Glutamatergic neuron (in vitro differentiated cells): ENCODE results near the gene UBAC2. TPM values are rescaled to one million over a fixed set of nuclear protein-coding genes. Genes with fewer than 3 reads are reported as not detected.

Experiments used
- DNase-seq: peaks from one replicate; pipeline ENCODE4 v3.0.0; 2022
- H3K27ac Mint-ChIP-seq: one replicate; pipeline ENCODE4 v1.8.0; 2020; ENCODE audit warnings: mild to moderate bottlenecking, mixed read lengths, inconsistent platforms; ENCODE audit not compliant: unreplicated experiment
- H3K27me3 Mint-ChIP-seq: one replicate; pipeline ENCODE4 v1.8.0; 2020; ENCODE audit warnings: mild to moderate bottlenecking, moderate library complexity, mixed read lengths, inconsistent platforms; ENCODE audit not compliant: unreplicated experiment
- H3K36me3 Mint-ChIP-seq: one replicate; pipeline ENCODE4 v1.8.0; 2020; ENCODE audit warnings: mild to moderate bottlenecking, mixed read lengths, inconsistent platforms; ENCODE audit not compliant: unreplicated experiment
- H3K4me1 Mint-ChIP-seq: one replicate; pipeline ENCODE4 v1.8.0; 2020; ENCODE audit warnings: mild to moderate bottlenecking, low read depth, mixed read lengths, inconsistent platforms; ENCODE audit not compliant: unreplicated experiment
- H3K4me3 Mint-ChIP-seq: one replicate; pipeline ENCODE4 v1.8.0; 2020; ENCODE audit warnings: mild to moderate bottlenecking, mixed read lengths, inconsistent platforms; ENCODE audit not compliant: unreplicated experiment
- H3K9me3 Mint-ChIP-seq: one replicate; pipeline ENCODE4 v1.8.0; 2020; ENCODE audit warnings: mild to moderate bottlenecking, moderate library complexity, mixed read lengths, inconsistent platforms; ENCODE audit not compliant: unreplicated experiment
- CTCF ChIP-seq: fragments of 200-600 bp; sonication (generic); IDR thresholded peaks from one replicate; pipeline ENCODE4 v1.5.0; 2021; ENCODE audit not compliant: partially characterized antibody, unreplicated experiment
- total RNA-seq: library from RNA; stranded (reverse); fragmentation: NEBNext Ultra II Directional; extraction: Animal tissue kit (Norgen Biotek cat#: 25700); gene quantifications from one replicate; pipeline ENCODE4 v1.2.1, GENCODE V29; 2021; ENCODE audit not compliant: unreplicated experiment

Gene UBAC2
- total RNA-seq, 1 donor from 2014 or later, result 33.3 TPM

- TF ChIP-seq CTCF, result no peak
- Mint-ChIP-seq H3K9me3 (peaks cover 4% of the 10 kb centered on the region), H3K4me3 (no peak overlapping the region), H3K27ac (no peak overlapping the region), H3K27me3 (peaks cover 2% of the 10 kb centered on the region), H3K36me3 (peaks cover 5% of the 10 kb centered on the region), H3K4me1 (peaks cover 12% of the 10 kb centered on the region)
- DNase-seq, result no peak
Observed at GRCh38 chr13:99263126-99263785, 62.6 kb downstream of the UBAC2 start.

- DNase-seq, result no peak
- peaks cover 5% of the 10 kb centered on the region for H3K36me3 Mint-ChIP-seq
- H3K4me1 Mint-ChIP-seq, result peaks cover 12% of the 10 kb centered on the region
- H3K9me3 Mint-ChIP-seq, result peaks cover 4% of the 10 kb centered on the region
- no peak for TF ChIP-seq CTCF
- H3K27me3 Mint-ChIP-seq, result peaks cover 2% of the 10 kb centered on the region
- H3K4me3 Mint-ChIP-seq, result no peak overlapping the region
- no peak overlapping the region for H3K27ac Mint-ChIP-seq
Observed at GRCh38 chr13:99264051-99264450, 63.4 kb downstream of the UBAC2 start.

- no peak for DNase-seq
- Mint-ChIP-seq H3K36me3 (no peaks in the 10 kb centered on the region), H3K27me3 (no peaks in the 10 kb centered on the region), H3K4me3 (no peak overlapping the region), H3K4me1 (peaks cover 12% of the 10 kb centered on the region), H3K27ac (peak overlapping the region; percentile 2), H3K9me3 (peaks cover 2% of the 10 kb centered on the region)
- no peak for TF ChIP-seq CTCF
Observed at GRCh38 chr13:99265162-99265800, 64.6 kb downstream of the UBAC2 start.

- no peak for DNase-seq
- Mint-ChIP-seq H3K36me3 (no peaks in the 10 kb centered on the region), H3K4me1 (peaks cover 12% of the 10 kb centered on the region), H3K27me3 (no peaks in the 10 kb centered on the region), H3K4me3 (no peak overlapping the region), H3K27ac (no peak overlapping the region), H3K9me3 (peaks cover 2% of the 10 kb centered on the region)
- TF ChIP-seq CTCF, result peak; percentile 53
Observed at GRCh38 chr13:99265821-99266426, 65.3 kb downstream of the UBAC2 start.

GRCh38 chr13:99266827-99267226 is 66.2 kb downstream of the UBAC2 start:
- peaks cover 2% of the 10 kb centered on the region for H3K9me3 Mint-ChIP-seq
- H3K27ac Mint-ChIP-seq, result no peak overlapping the region
- no peaks in the 10 kb centered on the region for H3K36me3 Mint-ChIP-seq
- no peak overlapping the region for H3K4me3 Mint-ChIP-seq
- peaks cover 4% of the 10 kb centered on the region for H3K4me1 Mint-ChIP-seq
- H3K27me3 Mint-ChIP-seq, result no peaks in the 10 kb centered on the region
- no peak for DNase-seq
- no peak for TF ChIP-seq CTCF
